ES-I3 (cell line): ENCODE data around the gene PPP4C.

ENCODE experiments used
- H3K36me3 ChIP-seq: 2 replicates; pipeline ENCODE4 v1.6.1; 2013; ENCODE audit warnings: mild to moderate bottlenecking, low read length, control low read depth, moderate library complexity; ENCODE audit not compliant: insufficient read depth
- H3K4me1 ChIP-seq: 2 replicates; pipeline ENCODE4 v1.6.1; 2013; ENCODE audit warnings: mild to moderate bottlenecking, control low read depth, low read length; ENCODE audit not compliant: insufficient read depth
- H3K9ac ChIP-seq: 2 replicates; pipeline ENCODE4 v1.6.1; 2013; ENCODE audit warnings: low read depth, mild to moderate bottlenecking, low read length, moderate library complexity
- H3K9me3 ChIP-seq: 2 replicates; pipeline ENCODE4 v1.6.1; 2013; ENCODE audit warnings: mild to moderate bottlenecking, low read length, moderate library complexity; ENCODE audit not compliant: control insufficient read depth, insufficient read depth

PPP4C gene

DNA sequence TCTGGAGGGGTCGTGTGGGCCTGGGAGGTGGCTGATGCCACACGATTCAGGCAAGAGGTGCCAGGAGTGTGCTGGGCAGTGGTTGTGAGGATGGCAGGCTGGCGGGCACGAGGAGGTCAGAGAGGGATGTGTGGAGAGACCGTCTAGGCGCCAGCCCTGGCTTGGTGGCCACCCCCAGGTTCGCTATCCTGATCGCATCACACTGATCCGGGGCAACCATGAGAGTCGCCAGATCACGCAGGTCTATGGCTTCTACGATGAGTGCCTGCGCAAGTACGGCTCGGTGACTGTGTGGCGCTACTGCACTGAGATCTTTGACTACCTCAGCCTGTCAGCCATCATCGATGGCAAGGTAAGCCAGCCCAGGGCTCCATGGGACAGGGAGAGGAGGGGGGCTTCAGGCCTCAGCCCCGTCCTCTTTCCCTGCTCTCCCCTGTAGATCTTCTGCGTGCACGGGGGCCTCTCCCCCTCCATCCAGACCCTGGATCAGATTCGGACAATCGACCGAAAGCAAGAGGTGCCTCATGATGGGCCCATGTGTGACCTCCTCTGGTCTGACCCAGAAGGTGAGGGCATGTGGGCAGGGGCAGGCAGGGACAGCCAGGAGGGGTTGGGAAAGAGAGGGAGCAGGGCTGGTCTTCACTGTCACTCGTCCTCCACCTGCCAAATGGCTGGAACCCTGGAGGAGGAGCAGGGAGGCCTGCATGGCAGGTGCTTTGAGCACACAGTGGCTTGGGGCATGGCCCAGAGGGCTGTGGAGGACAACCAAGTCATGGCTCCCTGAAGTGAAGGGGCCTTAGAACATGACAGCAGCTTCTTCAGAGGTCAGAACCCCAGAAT lies 7.6 kb downstream of the PPP4C start:
- Histone ChIP-seq H3K36me3 (peaks cover 24% of the 10 kb centered on the region), H3K9me3 (no peaks in the 10 kb centered on the region), H3K9ac (no peak overlapping the region), H3K4me1 (no peaks in the 10 kb centered on the region)

DNA sequence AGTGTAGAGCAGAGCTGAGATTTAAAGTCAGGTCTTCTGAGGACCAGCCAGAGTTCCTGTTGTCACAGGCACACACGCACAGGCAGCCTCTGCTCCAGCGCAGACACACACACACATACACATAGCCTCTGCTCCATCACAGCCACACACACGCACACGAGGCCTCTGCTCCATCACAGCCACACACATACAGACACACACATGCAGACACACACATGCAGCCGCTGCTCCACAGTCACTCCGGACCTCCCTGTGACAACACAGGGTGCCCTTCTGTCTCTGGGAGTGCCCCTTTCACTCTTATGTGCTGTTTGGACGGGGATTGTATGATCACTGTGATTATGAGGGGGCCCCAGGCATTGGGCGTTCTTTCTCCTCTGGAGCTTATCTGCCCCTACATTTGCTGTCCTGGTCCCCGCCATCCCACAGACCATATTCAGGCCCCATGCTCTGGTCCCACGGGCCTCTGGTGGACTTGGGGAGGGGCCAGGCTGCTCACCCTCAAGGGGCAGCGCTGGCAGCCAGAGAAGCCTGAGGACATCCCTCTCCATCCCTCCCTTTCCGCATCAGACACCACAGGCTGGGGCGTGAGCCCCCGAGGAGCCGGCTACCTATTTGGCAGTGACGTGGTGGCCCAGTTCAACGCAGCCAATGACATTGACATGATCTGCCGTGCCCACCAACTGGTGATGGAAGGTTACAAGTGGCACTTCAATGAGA lies 8.5 kb downstream of the PPP4C start:
- Histone ChIP-seq H3K9me3 (no peaks in the 10 kb centered on the region), H3K4me1 (no peaks in the 10 kb centered on the region), H3K9ac (no peak overlapping the region), H3K36me3 (peaks cover 24% of the 10 kb centered on the region)

DNA sequence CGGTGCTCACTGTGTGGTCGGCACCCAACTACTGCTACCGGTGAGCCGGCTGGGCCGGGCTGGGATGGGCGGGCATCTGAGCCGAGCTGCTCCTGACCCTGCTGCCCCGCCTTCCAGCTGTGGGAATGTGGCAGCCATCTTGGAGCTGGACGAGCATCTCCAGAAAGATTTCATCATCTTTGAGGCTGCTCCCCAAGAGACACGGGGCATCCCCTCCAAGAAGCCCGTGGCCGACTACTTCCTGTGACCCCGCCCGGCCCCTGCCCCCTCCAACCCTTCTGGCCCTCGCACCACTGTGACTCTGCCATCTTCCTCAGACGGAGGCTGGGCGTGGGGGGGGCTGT lies 9.0 kb downstream of the PPP4C start:
- H3K4me1 ChIP-seq, result no peaks in the 10 kb centered on the region
- no peaks in the 10 kb centered on the region for H3K9me3 ChIP-seq
- H3K9ac ChIP-seq, result no peak overlapping the region
- peaks cover 24% of the 10 kb centered on the region for H3K36me3 ChIP-seq

DNA sequence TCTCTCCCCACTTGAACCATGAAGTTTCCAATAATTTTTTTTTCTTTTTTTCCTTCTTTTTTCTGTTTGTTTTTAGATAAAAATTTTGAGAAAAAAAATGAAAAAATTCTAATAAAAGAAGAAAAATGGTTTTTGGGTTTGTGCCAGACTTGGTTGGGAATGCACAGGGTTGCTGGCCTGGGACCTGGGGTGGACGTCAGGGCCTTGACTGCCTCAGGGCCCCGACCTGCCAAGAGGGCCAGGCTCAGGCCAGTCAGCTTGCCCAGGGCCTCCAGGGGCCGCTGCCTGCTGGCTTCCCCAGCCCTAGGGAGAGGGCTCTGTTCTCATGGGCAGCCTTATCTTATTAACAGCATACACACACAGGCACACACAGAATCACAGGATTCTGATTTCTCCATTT lies 9.5 kb downstream of the PPP4C start:
- Histone ChIP-seq H3K4me1 (0 out of 2 replicates have a peak, but pooled peaks cover 1% of the 10 kb centered on the region), H3K36me3 (peaks cover 24% of the 10 kb centered on the region), H3K9me3 (no peaks in the 10 kb centered on the region), H3K9ac (no peak overlapping the region)

DNA sequence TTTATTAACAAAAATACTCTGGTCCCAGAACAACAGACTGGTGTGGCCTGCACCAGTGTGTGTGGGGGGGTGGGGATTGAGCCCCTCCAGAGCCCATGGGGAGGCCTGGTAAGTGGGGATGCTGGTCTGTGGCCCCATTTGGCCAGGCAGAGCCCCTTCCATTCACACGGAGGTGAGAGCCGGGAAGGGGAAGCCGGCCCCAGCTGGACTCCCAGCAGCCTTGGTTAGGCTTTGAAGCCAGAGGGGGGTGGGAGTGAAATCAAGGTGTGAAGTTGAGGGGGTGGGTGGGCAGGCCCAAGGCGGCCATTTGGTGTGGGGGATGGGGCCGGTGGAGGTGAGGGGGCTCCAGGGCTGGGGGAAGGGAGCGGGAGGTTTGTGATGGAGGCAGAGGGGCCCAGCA lies 10.0 kb downstream of the PPP4C start:
- Histone ChIP-seq H3K36me3 (peaks cover 24% of the 10 kb centered on the region), H3K4me1 (0 out of 2 replicates have a peak, but pooled peaks cover 4% of the 10 kb centered on the region), H3K9ac (no peak overlapping the region), H3K9me3 (no peaks in the 10 kb centered on the region)

DNA sequence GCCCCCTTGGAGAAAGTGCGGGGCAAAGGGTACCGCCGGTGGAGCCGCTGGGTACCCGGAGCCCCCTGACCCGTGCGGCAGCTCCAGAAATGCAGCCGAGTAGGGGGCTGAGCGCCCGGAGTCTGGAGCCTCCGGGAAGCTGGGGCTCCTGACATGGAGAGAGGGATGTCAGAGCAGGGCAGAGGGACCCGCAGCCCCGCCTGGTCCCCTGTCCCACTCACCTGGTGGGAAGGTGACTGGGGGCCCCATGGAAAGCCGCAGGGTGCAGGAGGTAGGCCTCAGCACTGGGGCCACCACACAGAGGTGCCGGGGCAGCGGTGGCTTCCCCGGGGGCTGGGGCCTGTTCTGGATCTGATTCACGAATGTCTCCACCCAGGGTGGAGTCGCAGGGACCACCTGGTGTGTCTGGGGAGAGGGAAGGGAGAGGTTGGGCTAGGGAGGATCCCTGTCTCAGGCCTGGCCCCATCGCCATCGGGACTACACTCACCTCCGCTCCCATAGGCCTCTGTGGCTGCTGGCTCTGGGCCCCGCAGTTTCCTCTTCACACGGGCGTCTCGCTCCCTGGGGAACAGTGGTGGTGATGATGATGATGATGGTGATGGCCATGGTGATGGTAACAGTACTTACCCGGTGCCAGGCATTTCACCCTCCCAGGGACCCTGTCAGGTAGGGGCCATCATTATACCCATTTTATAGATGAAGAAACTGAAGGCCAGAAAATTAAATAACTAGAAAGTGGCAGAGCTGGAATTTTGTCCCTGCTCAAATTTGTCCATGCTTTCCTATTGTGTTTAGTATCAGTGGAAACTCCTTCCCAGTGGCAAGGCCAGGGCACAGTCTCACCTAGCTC lies 10.7 kb downstream of the PPP4C start:
- H3K4me1 ChIP-seq, result 0 out of 2 replicates have a peak, but pooled peaks cover 4% of the 10 kb centered on the region
- peaks cover 17% of the 10 kb centered on the region for H3K36me3 ChIP-seq
- H3K9ac ChIP-seq, result no peak overlapping the region

DNA sequence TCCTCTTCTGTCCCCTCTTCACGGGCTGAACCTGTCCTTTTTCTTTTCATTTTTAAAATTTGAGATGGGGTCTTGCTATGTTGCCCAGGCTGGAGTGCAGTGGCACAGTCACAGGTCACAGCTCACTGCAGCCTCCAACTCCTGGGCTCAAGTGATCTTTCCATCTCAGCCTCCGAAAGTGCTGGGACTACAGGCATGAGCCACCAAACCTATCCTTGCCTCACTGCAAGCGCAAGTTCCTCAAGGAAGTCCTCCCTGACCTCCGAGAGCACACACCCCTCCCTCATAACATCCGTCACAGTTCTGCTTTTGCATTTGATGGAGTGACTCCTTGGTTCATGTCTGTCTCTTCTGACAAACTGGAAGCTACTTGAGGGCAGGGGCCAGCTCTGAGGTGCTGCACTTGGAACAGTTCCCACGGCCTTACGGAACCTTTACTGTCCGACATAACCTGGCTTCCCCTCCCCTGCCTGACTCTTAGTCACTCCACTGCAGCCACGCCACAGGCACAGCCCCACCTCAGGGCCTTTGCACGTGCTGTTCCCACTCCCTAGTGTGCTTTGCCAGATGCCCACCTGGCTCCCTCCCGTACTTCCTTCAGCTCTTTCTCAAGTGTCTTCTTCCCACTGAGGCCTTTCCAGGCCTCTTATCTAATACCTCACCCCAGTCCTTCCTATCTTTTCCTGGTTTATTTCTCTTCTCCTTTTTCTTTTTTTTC lies 11.5 kb downstream of the PPP4C start:
- Histone ChIP-seq H3K36me3 (peaks cover 17% of the 10 kb centered on the region), H3K9me3 (no peaks in the 10 kb centered on the region), H3K9ac (no peak overlapping the region), H3K4me1 (0 out of 2 replicates have a peak, but pooled peaks cover 4% of the 10 kb centered on the region)

More for the DNA sequence above, 10.7 kb downstream of the PPP4C start:
- H3K9me3 ChIP-seq, result no peaks in the 10 kb centered on the region

DNA sequence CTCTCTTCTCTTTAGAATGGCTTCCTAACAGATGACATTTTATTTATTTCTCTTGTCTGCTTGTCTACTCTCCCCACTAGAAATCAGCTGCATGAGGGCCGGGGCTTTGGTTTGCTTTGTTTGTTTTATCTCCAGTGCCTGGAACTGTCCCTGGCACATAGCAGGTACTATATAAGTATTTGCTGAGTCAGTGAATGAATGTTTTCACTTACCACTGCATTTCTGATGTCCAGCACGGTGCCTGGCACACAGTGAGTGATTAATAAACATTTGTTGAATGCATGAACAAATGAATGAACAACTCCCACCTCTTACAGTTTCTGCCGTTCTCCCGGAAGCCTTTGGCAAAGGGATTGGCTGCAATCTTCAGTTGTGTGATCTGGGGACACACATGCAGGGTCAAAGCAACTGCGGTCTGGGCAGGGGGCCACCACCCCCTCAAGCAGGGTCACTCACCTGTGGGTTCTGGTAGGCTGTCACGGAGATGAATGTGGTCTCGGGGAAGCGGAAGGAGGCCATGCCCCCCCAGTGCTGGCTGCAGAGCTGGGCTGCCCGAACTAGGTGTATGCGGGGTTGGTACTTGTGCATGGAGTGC lies 12.5 kb downstream of the PPP4C start:
- H3K4me1 ChIP-seq, result 0 out of 2 replicates have a peak, but pooled peaks cover 4% of the 10 kb centered on the region
- peaks cover 13% of the 10 kb centered on the region; the same call in 1 of the 2 replicates for H3K36me3 ChIP-seq
- H3K9ac ChIP-seq, result no peak overlapping the region
- no peaks in the 10 kb centered on the region for H3K9me3 ChIP-seq

DNA sequence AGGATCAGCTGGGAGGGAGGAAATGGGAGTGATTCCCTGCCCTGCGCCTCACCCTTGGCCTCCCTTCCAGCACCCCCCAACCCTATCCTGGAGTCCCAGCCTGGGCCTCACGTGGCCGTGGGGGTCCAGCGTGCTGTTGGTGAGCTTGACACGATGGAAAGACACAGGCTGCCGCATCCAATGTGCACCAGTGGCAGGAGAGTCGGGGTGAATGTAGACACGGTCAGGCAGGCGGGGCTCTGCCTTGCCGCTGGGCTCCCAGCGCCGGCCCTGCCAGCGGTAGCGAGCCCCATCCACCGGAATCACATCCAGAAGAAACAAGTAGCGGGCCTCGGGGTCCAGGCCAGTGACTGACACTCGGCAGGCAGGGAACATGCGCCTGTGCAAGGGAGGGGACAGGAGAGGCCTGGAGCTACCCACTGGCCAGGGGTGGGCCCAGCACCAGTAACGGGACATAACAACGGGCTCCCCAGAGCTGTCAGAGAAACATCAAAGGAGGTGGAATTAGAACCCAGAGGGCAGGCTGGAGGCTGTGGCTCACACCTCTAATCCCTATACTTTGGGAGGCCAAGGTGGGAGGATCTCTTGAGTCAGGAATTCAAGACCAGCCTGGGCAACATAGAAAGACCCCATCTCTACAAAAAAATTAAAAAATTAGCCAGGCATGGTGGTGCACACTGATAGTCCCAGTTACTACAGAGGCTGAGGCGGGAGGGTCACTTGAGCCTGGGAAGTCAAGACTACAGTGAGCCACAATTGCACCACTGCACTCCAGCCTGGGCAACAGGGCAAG lies 13.2 kb downstream of the PPP4C start:
- no peaks in the 10 kb centered on the region for H3K9me3 ChIP-seq
- no peak overlapping the region for H3K9ac ChIP-seq
- peaks cover 11% of the 10 kb centered on the region; the same call in 1 of the 2 replicates for H3K36me3 ChIP-seq
- H3K4me1 ChIP-seq, result 0 out of 2 replicates have a peak, but pooled peaks cover 4% of the 10 kb centered on the region

DNA sequence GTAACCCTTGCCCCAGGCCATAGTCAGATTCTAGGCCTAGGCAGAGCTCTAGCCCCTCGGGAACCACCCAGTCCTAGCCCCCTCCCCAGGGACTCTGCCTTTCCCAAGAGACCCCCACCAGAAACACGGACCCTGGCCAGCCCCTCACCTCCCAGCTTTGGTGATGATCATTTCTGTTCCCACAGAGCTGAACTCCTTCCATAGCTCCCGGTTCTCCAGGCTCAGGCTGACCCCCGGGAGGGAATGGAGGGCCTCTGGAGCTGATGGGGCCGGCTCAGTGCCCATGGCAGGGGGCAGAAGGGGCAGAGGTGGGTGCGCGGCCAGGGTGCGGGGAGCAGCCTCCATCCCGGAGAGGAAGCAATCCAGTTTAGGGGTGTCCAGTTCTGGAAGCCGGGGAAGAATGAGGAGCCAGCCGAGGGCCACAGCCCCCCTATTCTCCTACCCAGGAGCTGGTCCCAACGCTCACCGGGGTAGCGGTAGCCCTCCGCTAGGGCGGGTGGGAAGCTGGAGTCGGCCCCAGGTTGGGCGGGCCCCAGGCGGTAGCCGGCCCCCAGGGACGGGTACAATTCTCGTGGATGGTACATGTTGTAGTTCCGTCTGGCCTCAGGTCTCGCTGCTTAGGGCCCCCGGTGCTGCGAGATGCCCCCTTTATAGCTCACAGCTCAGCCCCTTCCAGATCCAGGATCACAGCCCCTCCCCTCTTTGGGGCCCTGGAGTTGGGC lies 15.0 kb downstream of the PPP4C start:
- H3K36me3 ChIP-seq, result no peaks in the 10 kb centered on the region
- 0 out of 2 replicates have a peak, but pooled peaks cover 4% of the 10 kb centered on the region for H3K4me1 ChIP-seq
- H3K9me3 ChIP-seq, result no peaks in the 10 kb centered on the region
- peak overlapping the region; percentile 73 for H3K9ac ChIP-seq

DNA sequence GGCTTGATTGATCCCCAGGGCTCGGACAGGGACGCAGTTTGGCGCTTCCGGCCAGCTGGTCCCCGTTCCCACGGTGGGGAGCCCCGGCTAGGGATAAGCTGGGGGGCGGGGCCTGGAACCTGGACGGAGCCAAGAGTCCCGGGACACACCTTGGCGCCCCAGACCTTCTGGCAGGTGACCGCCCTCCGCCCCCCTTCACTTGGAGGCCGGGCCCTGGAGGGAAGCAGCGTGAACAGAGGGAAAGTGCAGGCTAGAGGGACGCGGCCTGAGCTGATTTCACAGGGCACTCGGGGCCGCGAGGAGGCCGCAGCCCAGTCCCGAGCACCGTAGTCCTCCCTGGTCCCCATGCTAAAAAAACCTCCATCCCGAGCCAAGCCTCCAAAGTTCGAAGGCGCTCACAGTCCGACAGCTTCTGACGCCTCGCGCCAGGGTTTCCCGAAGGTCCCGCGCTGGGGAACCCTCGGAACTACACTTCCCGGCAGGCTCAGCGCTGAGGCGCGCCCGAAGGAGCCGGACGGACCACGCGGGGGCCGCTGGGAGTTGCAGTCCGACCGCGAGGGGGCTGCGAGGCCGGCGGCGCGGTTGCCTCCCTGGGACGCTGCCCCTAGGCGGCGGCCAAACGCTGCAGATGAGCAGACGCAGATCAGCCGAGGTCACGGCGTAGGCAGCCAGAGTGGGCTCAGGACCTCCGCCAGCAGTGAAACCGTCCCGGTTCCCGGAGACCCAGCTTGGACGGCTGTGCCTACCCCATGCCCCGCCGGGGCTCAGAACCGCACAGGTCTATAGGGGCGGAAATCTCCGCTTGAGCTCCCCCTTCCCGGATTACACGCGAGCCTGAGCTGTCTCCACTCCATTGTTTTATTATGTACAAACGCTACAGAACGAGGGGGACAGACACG lies 15.9 kb downstream of the PPP4C start, which contains the start of gene TBX6:
TBX6 (minus strand) TSS at position 451 of the 899 bp plus-strand sequence. CDS start 731 bp downstream, outside the sequence.
- no peaks in the 10 kb centered on the region for H3K36me3 ChIP-seq
- H3K4me1 ChIP-seq, result 0 out of 2 replicates have a peak, but pooled peaks cover 4% of the 10 kb centered on the region
- H3K9me3 ChIP-seq, result peaks cover 1% of the 10 kb centered on the region; the same call in 1 of the 2 replicates
- peak within 1 kb of the TSS; percentile 73 for H3K9ac ChIP-seq
